Measurements from ENCODE around the gene PLS1. TPM values are rescaled to one million over a fixed set of nuclear protein-coding genes. Genes with fewer than 3 reads are reported as not detected.
"Not testable (repeated sequence)": the region's sequence is repeated elsewhere in the genome, so short reads cannot be mapped to it uniquely, and the experiment has no call there.

The PLS1 gene, protein sequence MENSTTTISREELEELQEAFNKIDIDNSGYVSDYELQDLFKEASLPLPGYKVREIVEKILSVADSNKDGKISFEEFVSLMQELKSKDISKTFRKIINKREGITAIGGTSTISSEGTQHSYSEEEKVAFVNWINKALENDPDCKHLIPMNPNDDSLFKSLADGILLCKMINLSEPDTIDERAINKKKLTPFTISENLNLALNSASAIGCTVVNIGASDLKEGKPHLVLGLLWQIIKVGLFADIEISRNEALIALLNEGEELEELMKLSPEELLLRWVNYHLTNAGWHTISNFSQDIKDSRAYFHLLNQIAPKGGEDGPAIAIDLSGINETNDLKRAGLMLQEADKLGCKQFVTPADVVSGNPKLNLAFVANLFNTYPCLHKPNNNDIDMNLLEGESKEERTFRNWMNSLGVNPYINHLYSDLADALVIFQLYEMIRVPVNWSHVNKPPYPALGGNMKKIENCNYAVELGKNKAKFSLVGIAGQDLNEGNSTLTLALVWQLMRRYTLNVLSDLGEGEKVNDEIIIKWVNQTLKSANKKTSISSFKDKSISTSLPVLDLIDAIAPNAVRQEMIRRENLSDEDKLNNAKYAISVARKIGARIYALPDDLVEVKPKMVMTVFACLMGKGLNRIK
- total RNA-seq (10 to 100 TPM; 24.0 to 45.4 TPM), polyA plus RNA-seq (10 to 100 TPM in 1 of 2 donors, 1 to 10 TPM in 1; 9.3 to 13.3 TPM)
- long read RNA-seq, donor 1, transcript PLS1-202 (16 exons, 3,706 nt): major isoform, 11 of 11 reads
- long read RNA-seq, donor 1, partial matches to known transcripts: 0 of 11 reads
- long read RNA-seq, donor 1, other reads (novel, unspliced or antisense): 0 of 11 reads
- long read RNA-seq, donor 2, partial matches to known transcripts: 0 of 2 reads
- long read RNA-seq, donor 2, other reads (novel, unspliced or antisense): 0 of 2 reads
- long read RNA-seq, donor 3, partial matches to known transcripts: 0 of 1 reads
- long read RNA-seq, donor 3, other reads (novel, unspliced or antisense): 0 of 1 reads
- long read RNA-seq, donor 4: 0 reads
- long read RNA-seq, donor 5, transcript PLS1-202 (16 exons, 3,706 nt): major isoform, 7 of 7 reads
- long read RNA-seq, donor 5, partial matches to known transcripts: 0 of 7 reads
- long read RNA-seq, donor 5, other reads (novel, unspliced or antisense): 0 of 7 reads

DNA sequence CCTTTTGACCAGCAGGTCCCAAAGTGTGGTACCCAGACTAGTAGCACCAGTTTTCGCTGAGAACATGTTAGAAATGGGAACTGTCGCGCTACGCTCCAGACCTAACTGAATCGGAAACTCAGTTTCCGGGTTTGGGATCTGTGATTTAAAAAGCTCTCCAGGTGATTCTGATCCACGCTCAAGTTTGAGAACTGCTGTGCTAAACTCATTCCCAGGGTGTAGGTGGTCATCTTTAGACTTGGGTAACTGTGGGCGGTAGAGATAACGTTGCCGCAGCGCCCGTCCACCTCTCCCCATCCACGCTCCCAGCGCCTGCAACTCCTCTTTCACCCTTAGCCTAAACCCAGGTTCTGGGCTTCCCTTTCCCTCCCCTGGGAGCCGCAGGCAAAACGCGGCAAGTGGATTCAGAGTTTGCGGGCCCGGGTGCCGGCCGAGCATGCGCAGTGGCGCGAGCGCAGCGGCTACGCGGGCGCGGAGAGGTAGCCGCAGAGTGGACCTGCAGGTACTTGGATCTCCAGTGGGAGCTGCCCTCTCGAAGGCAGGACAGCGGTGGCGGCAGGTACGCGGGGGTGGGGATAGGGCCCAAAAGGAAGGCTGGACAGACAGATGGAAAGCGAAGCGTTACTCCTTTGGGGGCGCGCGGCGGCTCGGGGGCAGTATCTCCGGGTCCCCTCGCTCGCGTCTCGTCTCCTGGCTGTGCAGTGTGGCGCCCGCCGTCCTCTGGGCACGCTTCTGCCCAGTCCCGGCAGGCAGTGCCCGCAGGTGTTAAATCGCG is at the start of gene PLS1:
Gene PLS1 (plus strand): TSS at position 443 of the 775 bp plus-strand sequence. CDS start 67,845 bp downstream, outside the sequence.
- 1% methylated on average over 56 of the region's 56 CpGs for WGBS, 2 donors
- Histone ChIP-seq H3K27me3 (ENCODE audit: control insufficient read depth in 3 of 3, insufficient read depth in 3 of 3, low read length in 2 of 3) (no peaks in the 10 kb centered on the region), H3K27ac (ENCODE audit: low read depth in 1 of 2, low read length in 1 of 2) (peak within 1 kb of the TSS; percentile 61 to 79), H3K4me3 (peak within 1 kb of the TSS; percentile 54), H3K9me3 (ENCODE audit: control insufficient read depth in 4 of 4, insufficient read depth in 3 of 4, low read length in 3 of 4) (no peaks in the 10 kb centered on the region), H3K36me3 (ENCODE audit: control insufficient read depth in 4 of 4, insufficient read depth in 4 of 4, low read length in 4 of 4) (no peaks in the 10 kb centered on the region), H3K9ac (ENCODE audit: insufficient read depth in 1 of 2, low read length in 2 of 2) (peak within 1 kb of the TSS; percentile 51 to 63), H3K4me1 (ENCODE audit: control insufficient read depth in 5 of 5, insufficient read depth in 5 of 5, low read length in 5 of 5) (peaks cover 0 to 11% (median 0%) of the 10 kb centered on the region in 5 donors)
- peak; percentile 93 for ATAC-seq (ENCODE audit: insufficient read depth, low FRiP score)
- TF ChIP-seq, protein P1, sequence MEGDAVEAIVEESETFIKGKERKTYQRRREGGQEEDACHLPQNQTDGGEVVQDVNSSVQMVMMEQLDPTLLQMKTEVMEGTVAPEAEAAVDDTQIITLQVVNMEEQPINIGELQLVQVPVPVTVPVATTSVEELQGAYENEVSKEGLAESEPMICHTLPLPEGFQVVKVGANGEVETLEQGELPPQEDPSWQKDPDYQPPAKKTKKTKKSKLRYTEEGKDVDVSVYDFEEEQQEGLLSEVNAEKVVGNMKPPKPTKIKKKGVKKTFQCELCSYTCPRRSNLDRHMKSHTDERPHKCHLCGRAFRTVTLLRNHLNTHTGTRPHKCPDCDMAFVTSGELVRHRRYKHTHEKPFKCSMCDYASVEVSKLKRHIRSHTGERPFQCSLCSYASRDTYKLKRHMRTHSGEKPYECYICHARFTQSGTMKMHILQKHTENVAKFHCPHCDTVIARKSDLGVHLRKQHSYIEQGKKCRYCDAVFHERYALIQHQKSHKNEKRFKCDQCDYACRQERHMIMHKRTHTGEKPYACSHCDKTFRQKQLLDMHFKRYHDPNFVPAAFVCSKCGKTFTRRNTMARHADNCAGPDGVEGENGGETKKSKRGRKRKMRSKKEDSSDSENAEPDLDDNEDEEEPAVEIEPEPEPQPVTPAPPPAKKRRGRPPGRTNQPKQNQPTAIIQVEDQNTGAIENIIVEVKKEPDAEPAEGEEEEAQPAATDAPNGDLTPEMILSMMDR (IDR thresholded peaks at IDR 0.05; ENCODE audit: control extremely low read depth, extremely low read depth): no peak
- DNase-seq: peak; percentile 87 to 90 (median 88)

DNA sequence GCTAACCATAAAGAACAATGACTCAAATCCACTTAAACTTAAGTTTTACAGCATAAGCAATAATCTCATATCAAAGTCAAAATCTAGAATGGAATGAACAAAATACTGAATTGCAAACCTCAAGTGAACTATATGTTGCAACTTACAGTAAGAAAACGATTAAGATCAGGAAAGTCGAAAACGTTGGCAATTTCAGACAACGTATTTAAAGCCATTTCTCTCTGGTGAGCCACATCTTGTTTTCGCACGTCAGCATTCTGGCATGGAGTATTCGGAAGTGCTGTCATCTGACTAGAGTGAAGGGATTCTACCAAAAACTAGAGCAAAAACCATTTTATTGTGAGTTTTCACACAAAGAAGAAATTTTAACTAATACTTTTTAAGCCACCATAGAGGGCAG is 46.2 kb upstream of the PLS1 start:
- Histone ChIP-seq H3K9me3 (ENCODE audit: control insufficient read depth in 4 of 4, insufficient read depth in 3 of 4, low read length in 3 of 4) (no peaks in the 10 kb centered on the region), H3K4me3 (no peak overlapping the region), H3K36me3 (ENCODE audit: control insufficient read depth in 4 of 4, insufficient read depth in 4 of 4, low read length in 4 of 4) (peaks cover 14 to 29% (median 16%) of the 10 kb centered on the region in 4 donors), H3K27me3 (ENCODE audit: control insufficient read depth in 3 of 3, insufficient read depth in 3 of 3, low read length in 2 of 3) (no peaks in the 10 kb centered on the region), H3K27ac (ENCODE audit: low read depth in 1 of 2, low read length in 1 of 2) (no peak overlapping the region), H3K4me1 (ENCODE audit: control insufficient read depth in 5 of 5, insufficient read depth in 5 of 5, low read length in 5 of 5) (no peaks in the 10 kb centered on the region), H3K9ac (ENCODE audit: insufficient read depth in 1 of 2, low read length in 2 of 2) (no peak overlapping the region)
- 95 to 97% methylated on average over 7 of the region's 7 CpGs for WGBS, 2 donors
- DNase-seq (no peak), ATAC-seq (ENCODE audit: insufficient read depth, low FRiP score) (no peak)
- TF ChIP-seq, protein P1 (IDR thresholded peaks at IDR 0.05; ENCODE audit: control extremely low read depth, extremely low read depth): no peak

DNA sequence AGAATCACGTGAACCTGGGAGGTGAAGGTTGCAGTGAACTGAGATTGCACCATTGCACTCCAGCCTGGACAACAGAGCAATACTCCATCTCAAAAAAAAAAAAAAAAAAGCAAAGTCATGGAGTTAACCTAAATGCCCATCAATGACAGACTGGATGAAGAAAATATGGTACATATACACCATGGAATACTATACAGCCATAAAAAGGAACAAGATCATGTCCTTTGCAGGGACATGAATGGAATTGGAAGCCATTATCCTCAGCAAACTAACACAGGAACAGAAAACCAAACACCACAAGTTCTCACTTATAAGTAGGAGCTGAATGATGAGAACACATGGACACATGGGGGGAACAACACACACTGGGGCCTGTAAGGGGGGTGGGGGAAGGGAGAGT is 43.6 kb upstream of the PLS1 start:
- WGBS, 2 donors: 98 to 100% methylated on average over 1 of the region's 1 CpG
- not testable (repeated sequence) for DNase-seq; H3K9me3 ChIP-seq (ENCODE audit: control insufficient read depth in 4 of 4, insufficient read depth in 3 of 4, low read length in 3 of 4); H3K27me3 ChIP-seq (ENCODE audit: control insufficient read depth in 3 of 3, insufficient read depth in 3 of 3, low read length in 2 of 3); H3K4me3 ChIP-seq; H3K9ac ChIP-seq (ENCODE audit: insufficient read depth in 1 of 2, low read length in 2 of 2); ATAC-seq (ENCODE audit: insufficient read depth, low FRiP score); H3K4me1 ChIP-seq (ENCODE audit: control insufficient read depth in 5 of 5, insufficient read depth in 5 of 5, low read length in 5 of 5); H3K27ac ChIP-seq (ENCODE audit: low read depth in 1 of 2, low read length in 1 of 2)
- H3K36me3 ChIP-seq (ENCODE audit: control insufficient read depth in 4 of 4, insufficient read depth in 4 of 4, low read length in 4 of 4): peaks cover 5 to 26% (median 13%) of the 10 kb centered on the region in 4 donors
